Gastroesophageal sphincter (tissue), 3 donors: Measurements from ENCODE around the gene GSTCD.

Source experiments
- EP300 ChIP-seq: sonication (generic); formaldehyde crosslinking; IDR thresholded peaks from one replicate; pipeline ENCODE4 v1.6.1; 2017; ENCODE audit warnings: antibody characterized with exemption, mild to moderate bottlenecking
- POLR2A ChIP-seq, 2 donors: fragments of 450-650 bp; IDR thresholded peaks; one replicate each; pipeline ENCODE4 v1.6.1; 2017; ENCODE audit warnings: antibody characterized with exemption in 2 of 2, mild to moderate bottlenecking in 2 of 2, moderate library complexity in 1 of 2
- TF ChIP-seq, protein P1 (sequence below), 4 experiments: fragments of 200-600 bp in 2 of 4; fragments of 450-650 bp in 2 of 4; sonication (generic) in 1 of 4; IDR thresholded peaks; one replicate each; pipeline ENCODE4 v1.5.1; 2017 to 2019; ENCODE audit warnings: antibody characterized with exemption in 4 of 4, mild to moderate bottlenecking in 2 of 4, moderate library complexity in 2 of 4

DNA sequence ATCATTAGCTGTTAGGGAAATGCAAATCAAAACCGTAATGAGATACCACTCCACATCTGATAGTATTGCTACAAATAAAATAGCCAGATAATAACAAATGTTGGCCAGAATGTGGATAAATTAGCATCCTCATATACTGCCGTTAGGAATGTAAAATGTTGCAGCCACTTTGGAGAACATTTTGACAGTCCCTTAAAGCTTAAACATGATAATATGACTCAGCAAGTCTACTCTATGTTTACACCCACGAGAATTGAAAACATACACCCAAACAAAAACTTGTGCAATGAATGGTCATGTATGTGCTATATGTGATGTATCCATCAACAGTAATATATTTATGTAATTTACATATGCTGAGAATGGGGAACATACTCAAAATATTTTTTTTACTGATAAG is 78.2 kb downstream of the GSTCD start:
- TF ChIP-seq, protein P1, sequence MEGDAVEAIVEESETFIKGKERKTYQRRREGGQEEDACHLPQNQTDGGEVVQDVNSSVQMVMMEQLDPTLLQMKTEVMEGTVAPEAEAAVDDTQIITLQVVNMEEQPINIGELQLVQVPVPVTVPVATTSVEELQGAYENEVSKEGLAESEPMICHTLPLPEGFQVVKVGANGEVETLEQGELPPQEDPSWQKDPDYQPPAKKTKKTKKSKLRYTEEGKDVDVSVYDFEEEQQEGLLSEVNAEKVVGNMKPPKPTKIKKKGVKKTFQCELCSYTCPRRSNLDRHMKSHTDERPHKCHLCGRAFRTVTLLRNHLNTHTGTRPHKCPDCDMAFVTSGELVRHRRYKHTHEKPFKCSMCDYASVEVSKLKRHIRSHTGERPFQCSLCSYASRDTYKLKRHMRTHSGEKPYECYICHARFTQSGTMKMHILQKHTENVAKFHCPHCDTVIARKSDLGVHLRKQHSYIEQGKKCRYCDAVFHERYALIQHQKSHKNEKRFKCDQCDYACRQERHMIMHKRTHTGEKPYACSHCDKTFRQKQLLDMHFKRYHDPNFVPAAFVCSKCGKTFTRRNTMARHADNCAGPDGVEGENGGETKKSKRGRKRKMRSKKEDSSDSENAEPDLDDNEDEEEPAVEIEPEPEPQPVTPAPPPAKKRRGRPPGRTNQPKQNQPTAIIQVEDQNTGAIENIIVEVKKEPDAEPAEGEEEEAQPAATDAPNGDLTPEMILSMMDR (IDR thresholded peaks at IDR 0.05) = no peak
- TF ChIP-seq POLR2A (IDR thresholded peaks at IDR 0.05) (no peak), EP300 (no peak)
